GM19452 (cell line): ENCODE results near the gene NPAS3.

Experiments used
- ATAC-seq: cut with Tn5 transposase; IDR thresholded peaks from one replicate; pipeline ENCODE4 v1.9.1; 2021; ENCODE audit not compliant: unreplicated experiment

The NPAS3 gene

GRCh38 chr14:33696165-33696564 is 757.5 kb downstream of the NPAS3 start:
- ATAC-seq, result no peak

GRCh38 chr14:33699300-33699983 is 760.8 kb downstream of the NPAS3 start:
- ATAC-seq, result no peak

- ATAC-seq, result no peak
These were observed 761.4 kb downstream of the NPAS3 start for GRCh38 chr14:33700052-33700451.

GRCh38 chr14:33702293-33702692 is 763.6 kb downstream of the NPAS3 start:
- no peak for ATAC-seq

- no peak for ATAC-seq
These were observed 765.8 kb downstream of the NPAS3 start for GRCh38 chr14:33704481-33704880.

GRCh38 chr14:33705490-33705889 is 766.8 kb downstream of the NPAS3 start:
- no peak for ATAC-seq

GRCh38 chr14:33707716-33708115 is 769.0 kb downstream of the NPAS3 start:
- no peak for ATAC-seq

- no peak for ATAC-seq
These were observed 770.6 kb downstream of the NPAS3 start for GRCh38 chr14:33709283-33709682.

GRCh38 chr14:33709711-33710110 is 771.0 kb downstream of the NPAS3 start:
- no peak for ATAC-seq

GRCh38 chr14:33710273-33710672 is 771.6 kb downstream of the NPAS3 start:
- ATAC-seq, result no peak

- no peak for ATAC-seq
These were observed 772.5 kb downstream of the NPAS3 start for GRCh38 chr14:33711194-33711593.

- no peak for ATAC-seq
These were observed 773.1 kb downstream of the NPAS3 start for GRCh38 chr14:33711811-33712216.

- no peak for ATAC-seq
These were observed 776.0 kb downstream of the NPAS3 start for GRCh38 chr14:33714527-33715226.

GRCh38 chr14:33715227-33715528 is 776.5 kb downstream of the NPAS3 start:
- no peak for ATAC-seq

- no peak for ATAC-seq
These were observed 778.2 kb downstream of the NPAS3 start for GRCh38 chr14:33716921-33717320.

- no peak for ATAC-seq
These were observed 779.2 kb downstream of the NPAS3 start for GRCh38 chr14:33717866-33718265.

- ATAC-seq, result no peak
These were observed 781.7 kb downstream of the NPAS3 start for GRCh38 chr14:33720284-33720787.

GRCh38 chr14:33726685-33727084 is 788.0 kb downstream of the NPAS3 start:
- ATAC-seq, result no peak

- ATAC-seq, result no peak
These were observed 788.9 kb downstream of the NPAS3 start for GRCh38 chr14:33727606-33728005.

- no peak for ATAC-seq
These were observed 789.4 kb downstream of the NPAS3 start for GRCh38 chr14:33728010-33728498.

GRCh38 chr14:33730156-33730555 is 791.5 kb downstream of the NPAS3 start:
- ATAC-seq, result no peak

- ATAC-seq, result no peak
These were observed 793.5 kb downstream of the NPAS3 start for GRCh38 chr14:33732175-33732574.
